Colon (tissue), 2 donors: ENCODE data around the gene ZNF598.

Experiments used
- FAIRE-seq: peaks from 2 replicates; lab custom pipeline; 2012; peaks lifted over from hg19 to GRCh38; lab: Jason Lieb, UNC
- donor health status: control.
- donor health status: control.

Gene ZNF598

GRCh38 chr16:1990351-1991134 lies 19.1 kb downstream of the ZNF598 start:
- no peak for FAIRE-seq

GRCh38 chr16:1990101-1990350 lies 19.6 kb downstream of the ZNF598 start:
- FAIRE-seq: no peak

- no peak for FAIRE-seq
Observed at GRCh38 chr16:1989209-1990100, 20.2 kb downstream of the ZNF598 start, which contains the start of gene SYNGR3. Gene SYNGR3 (plus strand): TSS chr16:1989970. CDS start chr16:1990103, 133 bp downstream.

- FAIRE-seq: no peak
Observed at GRCh38 chr16:1987198-1987597, 22.4 kb downstream of the ZNF598 start.

- FAIRE-seq: no peak
Observed at GRCh38 chr16:1985466-1986150, 24.0 kb downstream of the ZNF598 start.

GRCh38 chr16:1984347-1985225 lies 25.0 kb downstream of the ZNF598 start:
- FAIRE-seq: no peak

GRCh38 chr16:1983544-1984346 lies 25.9 kb downstream of the ZNF598 start, which contains the start of gene GFER:
Gene GFER (plus strand): TSS chr16:1984193. CDS start chr16:1984219, 26 bp downstream.
- FAIRE-seq: no peak

GRCh38 chr16:1982991-1983543 lies 26.6 kb downstream of the ZNF598 start:
- FAIRE-seq: no peak

GRCh38 chr16:1982013-1982433 lies 27.6 kb downstream of the ZNF598 start:
- FAIRE-seq: no peak

- no peak for FAIRE-seq
Observed at GRCh38 chr16:1981398-1981836, 28.2 kb downstream of the ZNF598 start, which contains the start of gene NOXO1. Gene NOXO1 (minus strand): TSS chr16:1981469. CDS start chr16:1981179, 290 bp downstream.

- FAIRE-seq: no peak
Observed at GRCh38 chr16:1980770-1981087, 28.9 kb downstream of the ZNF598 start.

- no peak for FAIRE-seq
Observed at GRCh38 chr16:1980030-1980769, 29.4 kb downstream of the ZNF598 start.

- FAIRE-seq: no peak
Observed at GRCh38 chr16:1979271-1980029, 30.2 kb downstream of the ZNF598 start.

GRCh38 chr16:1978476-1979120 lies 31.0 kb downstream of the ZNF598 start:
- FAIRE-seq: no peak

- no peak for FAIRE-seq
Observed at GRCh38 chr16:1977875-1978268, 31.7 kb downstream of the ZNF598 start.

GRCh38 chr16:1976951-1977874 lies 32.4 kb downstream of the ZNF598 start:
- FAIRE-seq: no peak

- FAIRE-seq: no peak
Observed at GRCh38 chr16:1976216-1976520, 33.5 kb downstream of the ZNF598 start.
